HuH-7.5 (cell line): ENCODE data around the gene PDE8A.

Experiments
- DNase-seq: peaks from one replicate; pipeline ENCODE4 v3.0.0; 2011; ENCODE audit warnings: low spot score

PDE8A gene

DNA sequence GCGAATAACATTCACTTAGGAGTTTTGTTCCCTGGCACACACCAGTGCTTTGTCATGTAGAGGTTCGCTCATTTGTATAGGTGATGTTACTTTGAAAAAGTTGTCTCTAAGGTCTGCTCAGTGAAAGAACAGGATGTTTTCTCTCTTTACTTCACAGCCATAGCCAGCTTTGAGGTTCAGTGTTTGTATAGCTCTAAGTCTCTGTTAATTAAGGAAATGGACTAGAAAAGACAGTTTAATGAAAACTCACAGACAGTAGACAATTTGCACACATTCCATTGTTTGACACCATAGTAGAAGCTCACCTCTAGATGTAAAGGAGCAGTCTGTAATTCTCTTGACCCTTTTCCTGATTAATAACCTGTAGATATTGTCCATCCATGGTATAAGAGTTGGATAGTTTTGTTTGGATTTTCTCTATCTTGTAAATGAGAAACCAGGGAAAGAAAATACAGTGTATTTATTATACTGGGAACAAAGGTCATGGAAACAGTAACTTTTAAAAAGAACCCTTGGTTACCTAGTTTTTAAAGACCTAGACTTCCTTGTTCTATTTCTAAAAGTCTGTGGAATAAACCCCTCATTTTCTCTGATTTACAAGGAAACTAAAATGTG is 50.4 kb downstream of the PDE8A start:
- DNase-seq: no peak

GRCh38 chr15:85033148-85033547 is 51.5 kb downstream of the PDE8A start:
- no peak for DNase-seq

GRCh38 chr15:85034276-85034675 is 52.6 kb downstream of the PDE8A start:
- no peak for DNase-seq

DNA sequence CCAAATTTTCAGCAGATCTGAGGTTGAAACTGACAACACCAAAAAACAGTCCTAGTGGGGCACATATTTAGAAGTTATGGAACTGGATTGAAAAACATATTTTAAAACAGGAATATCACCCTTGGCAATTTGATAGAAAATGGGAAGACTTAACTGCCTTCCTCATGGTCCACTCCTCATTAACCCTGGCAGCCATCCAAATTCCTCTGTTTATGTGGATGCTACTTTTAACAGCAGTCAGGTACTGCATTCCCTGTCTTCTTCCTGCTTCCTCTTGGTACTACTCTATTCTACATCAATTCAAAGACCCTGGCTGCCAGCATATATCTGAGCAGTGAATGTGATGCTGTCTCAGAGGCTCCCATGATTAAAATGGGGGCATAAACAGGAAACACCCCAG is 54.3 kb downstream of the PDE8A start:
- no peak for DNase-seq

DNA sequence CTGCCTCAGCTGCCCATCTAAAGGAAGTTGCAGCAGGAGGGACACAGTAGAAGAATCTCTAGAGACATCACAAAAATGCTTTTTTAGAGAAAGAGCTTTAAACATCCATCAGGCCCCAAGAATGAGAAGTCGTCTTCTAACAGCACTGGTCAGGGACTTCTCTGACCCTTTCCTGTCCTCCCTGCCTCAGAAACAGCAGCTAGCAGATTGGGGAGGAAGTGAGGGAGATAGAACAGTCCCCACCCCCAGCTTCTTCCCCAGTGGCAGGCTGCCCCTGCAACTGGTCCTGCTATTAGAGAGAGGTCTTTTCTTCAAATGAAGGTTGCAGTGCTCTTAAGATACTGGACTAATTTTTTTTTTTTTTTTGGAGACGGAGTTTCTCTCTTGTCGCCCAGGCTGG is 55.1 kb downstream of the PDE8A start:
- no peak for DNase-seq

DNA sequence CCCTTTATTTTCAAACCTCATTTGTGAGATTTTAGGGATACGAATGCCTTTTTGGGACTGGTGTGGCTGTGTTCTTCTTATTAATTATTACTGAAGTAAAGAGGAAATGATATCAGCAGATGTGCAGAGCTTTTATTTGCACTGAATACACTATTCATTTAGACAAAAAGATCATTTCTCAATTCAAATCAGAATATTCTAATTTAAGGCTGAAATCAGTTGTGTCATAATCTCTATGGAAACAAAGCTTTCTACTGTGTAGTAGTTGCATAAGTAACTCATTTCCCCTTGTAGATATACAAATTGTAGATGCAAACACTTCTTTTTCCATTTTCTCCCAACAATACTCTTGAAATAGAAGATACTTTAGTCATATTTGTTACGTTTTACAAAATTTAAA is 56.0 kb downstream of the PDE8A start:
- DNase-seq: no peak

DNA sequence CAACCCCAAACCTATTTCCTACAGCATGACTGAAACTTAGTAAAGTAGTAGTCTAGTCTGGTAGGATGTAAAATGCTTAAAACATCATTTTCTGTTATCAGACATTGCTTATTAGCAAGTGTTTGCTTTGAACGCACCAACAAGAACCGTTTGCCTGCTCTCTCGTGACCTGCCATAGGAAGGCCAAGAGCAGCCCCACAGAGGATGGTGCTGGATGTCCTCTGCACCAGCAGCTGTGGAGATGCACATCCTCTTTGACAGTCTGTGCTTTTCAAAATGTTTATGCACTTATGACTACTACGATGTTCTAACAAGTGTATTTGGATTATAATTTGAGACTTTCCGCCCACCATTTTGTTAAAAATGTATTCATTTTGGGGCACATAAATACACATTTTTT is 59.6 kb downstream of the PDE8A start:
- no peak for DNase-seq

DNA sequence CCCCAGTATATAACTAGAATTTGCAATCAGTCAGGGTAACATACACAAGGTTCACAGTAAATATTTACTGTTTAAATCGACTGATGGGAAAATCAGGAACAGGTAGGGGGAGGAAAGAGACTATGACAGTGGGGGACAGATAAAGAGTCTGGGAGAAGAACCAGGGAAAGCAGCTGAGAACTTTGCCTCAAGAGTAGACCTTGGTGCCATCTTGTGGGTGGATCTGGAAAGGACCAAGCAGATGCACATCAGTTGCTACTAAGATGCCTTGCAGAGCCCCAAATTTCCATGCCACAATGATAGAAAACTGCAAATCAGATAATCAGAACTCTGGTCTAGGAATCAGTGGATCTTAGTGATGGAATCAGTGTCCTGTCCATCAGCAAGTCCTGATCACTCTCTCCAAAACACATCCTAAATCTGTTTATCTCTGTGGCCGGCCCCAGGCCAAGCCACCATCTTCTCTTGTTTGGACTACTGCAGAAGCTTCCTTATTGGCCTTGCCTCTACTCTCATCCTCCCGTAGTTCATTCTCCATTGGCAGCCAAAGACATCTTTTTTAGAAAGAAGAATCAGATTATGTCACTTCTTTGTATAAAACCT is 62.7 kb downstream of the PDE8A start:
- no peak for DNase-seq

DNA sequence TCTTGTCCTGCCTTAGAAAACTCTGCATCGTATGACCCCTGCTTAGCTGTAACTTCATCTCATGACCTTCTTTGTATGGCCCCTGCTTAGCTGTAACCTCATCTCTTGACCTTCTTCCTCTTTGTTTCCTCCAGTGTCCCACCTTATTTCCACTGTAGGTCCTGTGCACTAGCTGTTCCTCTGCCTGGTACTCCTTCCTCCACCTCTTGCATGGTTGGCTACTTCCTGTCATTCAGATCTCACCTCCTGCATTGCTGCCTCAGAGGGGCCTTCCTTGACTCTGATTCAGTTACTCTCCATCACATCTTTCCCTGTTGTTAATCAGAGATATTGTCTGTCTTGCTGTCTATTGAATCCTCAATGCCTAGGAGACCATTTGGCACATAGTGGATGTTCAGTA is 63.2 kb downstream of the PDE8A start:
- DNase-seq: no peak

DNA sequence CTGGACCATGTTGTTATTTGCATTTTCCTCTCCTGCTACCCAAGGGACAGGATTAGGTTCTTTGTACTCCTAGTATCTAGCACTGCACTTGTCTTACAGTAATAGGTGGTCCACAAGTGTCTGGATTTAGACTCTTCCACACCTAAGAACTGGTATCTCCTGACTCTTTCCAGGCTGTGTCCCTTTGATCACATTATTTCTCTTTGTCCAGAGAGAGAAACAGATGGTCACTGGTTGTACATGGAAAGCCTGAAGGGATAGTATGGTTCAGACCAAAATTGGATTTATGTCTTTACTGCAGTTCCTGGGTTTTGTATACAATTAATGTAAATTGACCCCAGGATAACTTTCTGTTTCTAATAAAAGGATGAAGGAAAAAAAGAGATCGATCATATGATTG is 64.0 kb downstream of the PDE8A start:
- no peak for DNase-seq

DNA sequence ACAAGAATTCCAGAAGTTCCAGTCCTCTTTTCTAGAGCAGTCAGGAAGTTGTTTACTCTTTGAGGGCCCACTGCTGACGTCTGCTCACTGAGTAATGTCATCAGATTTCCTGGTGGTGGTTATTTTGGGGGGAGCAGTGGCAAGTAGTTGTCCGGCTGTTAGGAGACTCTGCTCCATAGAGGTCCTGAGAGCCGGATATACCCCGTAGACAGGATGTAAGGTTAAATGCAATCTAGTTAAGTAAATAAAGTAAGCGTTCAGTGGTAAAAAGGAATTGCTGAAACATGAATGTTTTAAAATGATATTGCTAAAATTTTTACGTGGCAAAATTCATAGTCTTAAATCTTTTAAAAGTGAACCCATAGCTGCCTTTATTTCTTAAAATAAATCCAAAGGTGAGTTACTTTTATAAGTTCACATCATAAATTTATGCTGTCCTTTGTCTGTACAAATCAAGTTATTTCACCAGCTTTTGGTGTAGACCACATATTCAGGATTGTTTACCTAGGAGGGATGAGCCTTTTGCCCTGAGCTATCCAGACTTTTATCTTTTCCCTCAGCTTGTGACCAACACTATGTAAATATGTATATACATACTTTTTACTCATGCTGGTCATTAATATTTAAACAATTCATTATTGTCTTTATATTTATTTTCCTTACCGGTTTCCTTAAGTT is 65.8 kb downstream of the PDE8A start:
- DNase-seq: peak; percentile 62

DNA sequence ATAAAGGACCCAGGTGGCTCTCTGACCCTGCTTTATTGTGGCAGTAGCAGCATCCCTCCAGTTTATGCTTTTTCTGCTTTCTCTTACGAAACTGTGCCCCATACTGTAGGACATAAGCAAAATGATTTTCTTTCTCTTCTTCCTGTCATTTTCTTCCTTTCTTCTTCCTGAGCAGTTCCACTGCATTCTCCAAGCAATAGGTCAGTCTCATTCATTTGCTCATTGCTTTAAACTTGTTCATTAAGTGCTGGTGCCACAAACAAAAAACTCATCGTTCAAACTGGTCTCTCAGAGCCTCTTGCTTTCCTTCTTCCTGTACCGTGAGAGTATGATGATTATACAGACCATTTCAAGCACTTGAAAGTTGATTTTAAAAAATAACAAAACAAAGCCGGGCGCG is 66.8 kb downstream of the PDE8A start:
- no peak for DNase-seq

GRCh38 chr15:85049805-85050204 is 68.1 kb downstream of the PDE8A start:
- DNase-seq: no peak

GRCh38 chr15:85059734-85060133 is 78.1 kb downstream of the PDE8A start:
- no peak for DNase-seq

GRCh38 chr15:85062560-85062959 is 80.9 kb downstream of the PDE8A start:
- no peak for DNase-seq

DNA sequence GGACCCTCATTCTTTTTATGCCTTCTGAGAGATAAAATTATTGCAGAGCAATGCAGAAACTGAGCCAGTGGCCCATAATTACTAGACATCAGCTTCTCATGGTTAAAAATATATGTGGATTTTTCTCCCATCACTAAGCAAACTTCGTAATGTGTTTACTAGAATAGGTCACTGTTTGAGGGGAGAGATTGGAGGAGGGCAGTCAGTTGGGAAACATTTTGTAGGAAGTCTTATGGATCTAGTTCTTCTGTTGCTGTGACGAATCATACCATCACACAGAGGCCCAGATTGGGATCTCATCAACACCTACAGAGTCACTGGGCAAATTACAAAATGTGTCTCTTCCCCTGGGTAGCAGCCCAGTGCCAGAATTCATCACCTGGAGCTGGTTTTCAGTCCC is 81.4 kb downstream of the PDE8A start:
- DNase-seq: no peak

- no peak for DNase-seq
Measured at GRCh38 chr15:85063522-85064079, 81.9 kb downstream of the PDE8A start.

DNA sequence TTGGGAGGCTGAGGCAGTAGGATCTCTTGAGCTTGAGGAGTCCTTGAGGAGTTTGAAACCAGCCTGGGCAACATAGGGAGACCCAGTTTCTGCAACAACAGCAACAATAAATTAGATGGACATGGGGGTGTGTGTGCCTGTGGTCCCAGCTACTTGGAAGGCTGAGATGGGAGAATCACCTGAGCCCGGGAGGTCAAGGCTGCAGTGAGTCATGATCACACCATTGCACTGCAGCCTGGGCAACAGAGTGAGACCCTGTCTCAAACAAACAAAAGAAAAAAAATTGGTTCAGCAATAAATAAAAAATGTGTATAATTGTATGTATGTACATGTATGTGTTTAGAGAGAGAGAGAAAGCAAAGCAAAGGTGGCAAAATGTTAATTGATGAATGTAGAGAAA is 83.1 kb downstream of the PDE8A start:
- no peak for DNase-seq

DNA sequence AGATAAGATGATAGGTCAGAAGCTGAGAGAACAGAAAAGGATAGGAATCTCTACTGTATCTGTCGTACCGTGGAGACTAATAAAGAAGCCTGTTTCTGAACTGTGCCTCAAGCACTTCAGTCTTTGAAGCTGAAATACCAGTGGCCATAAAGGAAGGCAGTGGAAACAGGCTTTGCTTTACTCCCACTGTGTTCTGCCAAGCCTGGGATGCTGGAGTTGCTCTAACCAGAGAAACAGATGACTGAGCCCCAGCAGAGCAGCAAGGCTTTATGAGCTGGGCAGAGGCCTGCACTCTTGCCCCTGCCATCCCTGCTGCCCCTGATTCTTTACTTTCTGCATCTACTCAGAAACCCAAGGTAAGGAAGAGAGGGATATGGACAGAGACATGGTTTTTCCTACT is 89.4 kb downstream of the PDE8A start:
- no peak for DNase-seq

- no peak for DNase-seq
Measured at GRCh38 chr15:85071504-85071903, 89.8 kb downstream of the PDE8A start.

DNA sequence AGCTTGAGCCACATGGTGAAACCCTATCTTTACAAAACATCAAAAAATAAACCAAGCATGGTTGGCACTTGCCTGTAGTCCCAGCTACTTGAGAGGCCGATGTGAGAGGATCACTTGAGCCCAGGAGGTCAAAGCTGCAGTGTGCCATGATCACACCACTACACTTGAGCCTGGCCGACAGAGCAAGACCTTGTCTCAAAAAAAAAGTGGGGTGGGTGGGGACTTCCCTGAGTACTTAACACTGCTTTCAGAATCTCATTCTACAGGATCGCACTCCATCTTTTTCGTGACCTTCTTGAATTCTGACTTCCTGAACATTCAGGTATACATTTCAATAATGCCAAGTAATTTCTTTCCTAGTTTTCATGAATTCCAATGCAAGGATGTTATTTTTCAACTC is 91.3 kb downstream of the PDE8A start:
- DNase-seq: no peak

- DNase-seq: no peak
Measured at GRCh38 chr15:85073556-85074194, 92.0 kb downstream of the PDE8A start.

DNA sequence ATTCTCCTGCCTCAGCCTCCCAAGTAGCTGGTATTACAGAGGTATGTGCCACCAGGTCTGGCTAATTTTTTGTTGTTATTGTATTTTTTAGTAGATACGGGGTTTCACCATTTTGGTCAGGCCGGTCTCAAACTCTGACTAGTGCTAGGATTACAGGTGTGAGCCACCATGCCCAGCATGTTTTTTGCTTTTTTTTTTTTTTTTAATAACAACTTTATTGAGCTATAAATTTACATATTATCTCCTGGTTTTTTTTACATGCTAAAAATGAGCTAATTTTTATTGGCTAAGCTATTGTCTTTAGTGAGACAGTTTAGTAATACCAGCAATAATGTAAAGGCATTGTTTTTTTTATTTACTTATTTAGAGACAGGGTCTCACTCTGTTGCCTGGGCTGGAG is 105.2 kb downstream of the PDE8A start:
- no peak for DNase-seq
